Measurements from ENCODE around the gene SYCP3.

The SYCP3 gene

DNA sequence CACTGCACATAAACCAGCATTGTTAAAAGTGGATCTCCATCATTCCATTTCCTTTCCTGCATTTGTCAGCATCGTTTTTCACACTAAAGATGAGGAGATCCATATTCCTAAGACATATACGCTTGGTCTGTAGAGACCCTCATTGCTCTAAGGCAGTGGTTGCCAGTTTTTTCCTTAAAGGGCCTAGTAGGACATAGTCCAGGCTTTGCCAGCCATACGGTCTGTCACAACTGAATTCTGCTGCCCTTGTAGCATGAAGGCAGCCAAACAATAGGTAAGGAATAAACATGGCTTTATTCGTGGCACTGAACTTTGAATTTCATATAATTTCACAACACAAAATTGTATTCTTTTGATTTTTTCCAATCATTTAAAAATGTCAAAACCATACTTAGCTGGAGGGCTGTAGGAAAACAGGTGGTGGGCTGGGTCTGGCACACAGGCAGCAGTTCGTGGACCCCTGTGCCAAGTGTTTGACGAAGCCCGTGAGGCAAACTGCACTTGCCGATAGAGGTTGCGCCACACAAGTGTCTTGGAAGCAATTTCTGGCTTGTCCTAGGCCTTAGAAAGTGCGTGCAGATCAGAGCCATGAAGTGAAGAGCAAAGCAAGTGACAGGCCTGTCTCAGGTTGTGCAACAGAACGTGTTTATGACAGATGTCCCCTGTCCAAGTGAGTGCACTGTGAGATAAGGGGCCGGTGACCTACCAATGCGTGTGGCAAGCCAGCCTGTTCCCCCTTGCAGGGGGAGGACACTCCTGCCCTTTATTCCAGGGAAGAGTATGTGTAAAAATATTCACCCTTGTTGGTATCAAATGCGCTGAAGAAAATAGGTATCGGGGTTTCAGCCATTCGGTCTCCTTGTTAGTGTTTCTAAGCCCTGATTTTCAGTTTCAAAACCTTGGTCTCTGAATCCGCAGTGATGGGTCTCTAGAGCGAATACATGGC is 42.7 kb downstream of the SYCP3 start:
- TF ChIP-seq CTCF (IDR thresholded peaks at IDR 0.05; ENCODE audit: low read depth, low read length, poor library complexity, severe bottlenecking) (no peak), EZH2phosphoT487 (IDR thresholded peaks at IDR 0.05; ENCODE audit: borderline replicate concordance, low read length) (no peak)
- Histone ChIP-seq H3K27ac (ENCODE audit: low read depth, low read length) (no peak overlapping the region), H3F3A (ENCODE audit: control insufficient read depth, insufficient read depth) (no peaks in the 10 kb centered on the region), H3K9me3 (ENCODE audit: control insufficient read depth, insufficient read depth, low read length) (no peaks in the 10 kb centered on the region), H4K20me1 (ENCODE audit: control insufficient read depth, insufficient read depth, low read depth, low read length) (no peaks in the 10 kb centered on the region), H3K27me3 (ENCODE audit: control insufficient read depth, low read length) (no peaks in the 10 kb centered on the region), H3K9me2 (replicated peaks; ENCODE audit: control insufficient read depth, low read length) (no peaks in the 10 kb centered on the region), H3K4me2 (ENCODE audit: low read length) (peak overlapping the region; percentile 79), H3K4me1 (ENCODE audit: control insufficient read depth, low read length) (peaks cover 46% of the 10 kb centered on the region), H3K4me3 (ENCODE audit: low read length) (peak overlapping the region; percentile 85), H3K79me2 (ENCODE audit: control insufficient read depth, low read length) (peaks cover 37% of the 10 kb centered on the region), H3K36me3 (ENCODE audit: control insufficient read depth, low read length) (peaks cover 8% of the 10 kb centered on the region)

- no peaks in the 10 kb centered on the region for H3F3A ChIP-seq (ENCODE audit: control insufficient read depth, insufficient read depth)
- H3K9me2 ChIP-seq (replicated peaks; ENCODE audit: control insufficient read depth, low read length), result no peaks in the 10 kb centered on the region
- no peak overlapping the region for H3K4me2 ChIP-seq (ENCODE audit: low read length)
- peaks cover 6% of the 10 kb centered on the region for H3K36me3 ChIP-seq (ENCODE audit: control insufficient read depth, low read length)
- no peak overlapping the region for H3K4me3 ChIP-seq (ENCODE audit: low read length)
- H3K4me1 ChIP-seq (ENCODE audit: control insufficient read depth, low read length), result peaks cover 42% of the 10 kb centered on the region
- TF ChIP-seq CTCF (IDR thresholded peaks at IDR 0.05; ENCODE audit: low read depth, low read length, poor library complexity, severe bottlenecking), result no peak
- no peak for TF ChIP-seq EZH2phosphoT487 (IDR thresholded peaks at IDR 0.05; ENCODE audit: borderline replicate concordance, low read length)
- no peaks in the 10 kb centered on the region for H3K9me3 ChIP-seq (ENCODE audit: control insufficient read depth, insufficient read depth, low read length)
- no peaks in the 10 kb centered on the region for H3K27me3 ChIP-seq (ENCODE audit: control insufficient read depth, low read length)
- no peak overlapping the region for H3K27ac ChIP-seq (ENCODE audit: low read depth, low read length)
- H3K79me2 ChIP-seq (ENCODE audit: control insufficient read depth, low read length), result peaks cover 28% of the 10 kb centered on the region
- no peaks in the 10 kb centered on the region for H4K20me1 ChIP-seq (ENCODE audit: control insufficient read depth, insufficient read depth, low read depth, low read length)
These were observed 43.6 kb downstream of the SYCP3 start for GRCh38 chr12:101695706-101696105.

GRCh38 chr12:101694986-101695385 is 44.3 kb downstream of the SYCP3 start:
- Histone ChIP-seq H3K4me2 (ENCODE audit: low read length) (no peak overlapping the region), H3K27me3 (ENCODE audit: control insufficient read depth, low read length) (no peaks in the 10 kb centered on the region), H3F3A (ENCODE audit: control insufficient read depth, insufficient read depth) (no peaks in the 10 kb centered on the region), H3K9me2 (replicated peaks; ENCODE audit: control insufficient read depth, low read length) (no peaks in the 10 kb centered on the region), H3K4me3 (ENCODE audit: low read length) (no peak overlapping the region), H3K9me3 (ENCODE audit: control insufficient read depth, insufficient read depth, low read length) (no peaks in the 10 kb centered on the region), H4K20me1 (ENCODE audit: control insufficient read depth, insufficient read depth, low read depth, low read length) (no peaks in the 10 kb centered on the region), H3K36me3 (ENCODE audit: control insufficient read depth, low read length) (peaks cover 5% of the 10 kb centered on the region; the same call in 1 of the 2 replicates), H3K27ac (ENCODE audit: low read depth, low read length) (no peak overlapping the region), H3K79me2 (ENCODE audit: control insufficient read depth, low read length) (peaks cover 22% of the 10 kb centered on the region), H3K4me1 (ENCODE audit: control insufficient read depth, low read length) (peaks cover 34% of the 10 kb centered on the region)
- TF ChIP-seq EZH2phosphoT487 (IDR thresholded peaks at IDR 0.05; ENCODE audit: borderline replicate concordance, low read length), result no peak
- no peak for TF ChIP-seq CTCF (IDR thresholded peaks at IDR 0.05; ENCODE audit: low read depth, low read length, poor library complexity, severe bottlenecking)
